KBM-7 (cell line): ENCODE measurements around the gene CENPB.

ENCODE experiments used
- DNase-seq: peaks from one replicate; pipeline ENCODE4 v3.0.0-alpha.2; 2015
- in situ Hi-C: fragments of 300-500 bp; cut with MboI; formaldehyde crosslinking; loops from 2 replicates; pipeline ENCODE4 v1.14.3; 2020; ENCODE audit warnings: low sequenced_read_pairs, low pct_unique_long_range_greater_than_20kb, mixed read lengths

CENPB gene

GRCh38 chr20:3739926-3740451 is 46.6 kb downstream of the CENPB start:
- in situ Hi-C loops: no loop called here
- no peak for DNase-seq

GRCh38 chr20:3739054-3739925 is 47.2 kb downstream of the CENPB start:
- in situ Hi-C loops: no loop called here

GRCh38 chr20:3738111-3739053 is 48.2 kb downstream of the CENPB start:
- no peak for DNase-seq
- in situ Hi-C loops: no loop called here

More at GRCh38 chr20:3739054-3739925, 47.2 kb downstream of the CENPB start:
- DNase-seq: no peak

DNA sequence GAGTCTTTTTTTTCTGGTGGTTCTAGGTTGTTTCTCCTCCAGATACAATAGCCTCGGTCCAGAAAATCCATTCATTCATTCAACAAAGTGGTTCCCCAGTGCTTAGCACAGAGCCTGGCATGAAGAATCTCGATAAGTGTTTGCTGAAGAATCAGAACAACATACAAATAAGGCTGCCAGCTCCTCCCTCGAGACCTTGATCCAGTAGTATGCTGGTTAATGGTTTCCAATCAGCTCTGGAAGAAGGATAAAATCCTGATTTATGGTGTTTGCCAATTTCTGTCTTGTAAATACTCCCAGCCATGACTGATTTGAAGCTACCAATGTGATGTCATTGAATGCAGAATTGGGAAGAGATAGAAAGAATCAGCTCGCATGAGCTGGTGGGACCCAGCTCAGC is 50.8 kb downstream of the CENPB start:
- in situ Hi-C loops: no loop called here
- no peak for DNase-seq

GRCh38 chr20:3734111-3734843 is 52.3 kb downstream of the CENPB start:
- in situ Hi-C loops: no loop called here
- no peak for DNase-seq
